ENCODE data around the gene IGF2.

DNA sequence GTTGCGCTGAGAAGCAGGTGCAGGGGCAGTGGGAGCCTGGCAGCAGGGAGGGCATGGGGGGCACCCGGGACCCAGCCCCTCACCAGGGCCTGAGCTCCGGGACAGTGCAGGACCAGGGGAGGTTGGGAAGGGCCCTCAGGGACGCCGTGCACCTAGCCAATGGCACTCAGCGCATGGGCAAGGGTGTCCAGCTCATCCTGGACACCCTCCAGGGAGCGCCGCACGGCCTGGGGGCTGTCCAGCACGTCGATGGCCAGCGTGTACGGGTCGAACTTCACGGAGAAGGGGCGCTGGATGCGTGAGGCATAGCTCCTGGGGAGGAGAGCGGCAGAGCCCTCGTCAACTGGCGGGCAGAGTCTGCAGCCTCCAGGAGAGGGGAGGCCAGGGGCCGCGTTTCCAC, 24.9 kb upstream of the IGF2 start:
- TF ChIP-seq EGR1 (IDR thresholded peaks at IDR 0.05; ENCODE audit: borderline replicate concordance, low read depth, low read length) (no peak), EP300 (IDR thresholded peaks at IDR 0.05; ENCODE audit: borderline replicate concordance in 1 of 2, low read depth in 2 of 2, low read length in 2 of 2) (no peak), JUND (IDR thresholded peaks at IDR 0.05; ENCODE audit: low read length) (no peak), EZH2 (IDR thresholded peaks at IDR 0.05; ENCODE audit: low read depth, low read length, severe bottlenecking) (no peak)
- TF ChIP-seq, protein P1, sequence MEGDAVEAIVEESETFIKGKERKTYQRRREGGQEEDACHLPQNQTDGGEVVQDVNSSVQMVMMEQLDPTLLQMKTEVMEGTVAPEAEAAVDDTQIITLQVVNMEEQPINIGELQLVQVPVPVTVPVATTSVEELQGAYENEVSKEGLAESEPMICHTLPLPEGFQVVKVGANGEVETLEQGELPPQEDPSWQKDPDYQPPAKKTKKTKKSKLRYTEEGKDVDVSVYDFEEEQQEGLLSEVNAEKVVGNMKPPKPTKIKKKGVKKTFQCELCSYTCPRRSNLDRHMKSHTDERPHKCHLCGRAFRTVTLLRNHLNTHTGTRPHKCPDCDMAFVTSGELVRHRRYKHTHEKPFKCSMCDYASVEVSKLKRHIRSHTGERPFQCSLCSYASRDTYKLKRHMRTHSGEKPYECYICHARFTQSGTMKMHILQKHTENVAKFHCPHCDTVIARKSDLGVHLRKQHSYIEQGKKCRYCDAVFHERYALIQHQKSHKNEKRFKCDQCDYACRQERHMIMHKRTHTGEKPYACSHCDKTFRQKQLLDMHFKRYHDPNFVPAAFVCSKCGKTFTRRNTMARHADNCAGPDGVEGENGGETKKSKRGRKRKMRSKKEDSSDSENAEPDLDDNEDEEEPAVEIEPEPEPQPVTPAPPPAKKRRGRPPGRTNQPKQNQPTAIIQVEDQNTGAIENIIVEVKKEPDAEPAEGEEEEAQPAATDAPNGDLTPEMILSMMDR (IDR thresholded peaks at IDR 0.05; ENCODE audit: control extremely low read depth in 1 of 3, insufficient read depth in 1 of 3, low read depth in 1 of 3, low read length in 3 of 3) = no peak

Measured in H1 (cell line).